Measurements from ENCODE around the gene CBX8.

CBX8 gene

DNA sequence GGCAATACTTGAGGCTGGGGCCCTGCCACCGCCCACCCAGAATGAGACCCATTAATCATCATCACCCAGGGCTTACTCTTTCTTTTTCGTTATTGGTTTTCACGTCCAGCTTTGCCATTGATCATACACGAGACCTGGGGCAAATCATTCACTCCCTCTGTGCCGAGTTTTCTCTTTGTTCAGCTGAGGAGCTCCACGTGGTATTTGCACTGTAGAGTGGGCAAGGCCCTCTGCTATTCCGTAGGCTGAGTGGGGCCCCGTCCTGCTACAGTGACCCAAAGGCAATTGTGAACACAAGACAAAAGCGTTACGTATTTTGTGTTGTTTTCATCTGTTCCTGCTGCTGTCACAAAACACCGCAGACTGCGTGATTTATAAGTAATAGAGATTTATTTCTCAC is 42.5 kb downstream of the CBX8 start:
- no peak for DNase-seq (ENCODE audit: low read depth in 2 of 3, low spot score in 2 of 3)

DNA sequence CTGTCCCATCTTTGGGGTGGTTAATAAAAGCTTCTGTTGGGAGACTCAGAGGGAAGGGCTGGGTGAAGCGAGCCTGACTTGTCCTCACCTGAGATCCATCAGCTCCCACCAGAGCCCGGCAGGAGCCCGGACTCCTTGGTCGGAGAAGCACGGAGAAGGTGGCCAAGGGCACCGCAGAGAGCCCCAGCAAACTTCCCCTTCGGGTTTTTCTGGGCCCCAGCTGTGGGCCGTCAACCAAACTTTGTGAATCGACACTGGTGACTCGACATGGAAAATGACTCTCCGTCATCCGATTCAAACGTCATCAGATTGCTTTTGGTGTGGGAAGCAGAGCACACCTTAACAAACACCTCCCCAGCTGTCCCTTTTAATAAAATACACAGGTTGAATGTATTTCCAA is 44.7 kb downstream of the CBX8 start:
- DNase-seq (ENCODE audit: low read depth in 2 of 3, low spot score in 2 of 3) = no peak

DNA sequence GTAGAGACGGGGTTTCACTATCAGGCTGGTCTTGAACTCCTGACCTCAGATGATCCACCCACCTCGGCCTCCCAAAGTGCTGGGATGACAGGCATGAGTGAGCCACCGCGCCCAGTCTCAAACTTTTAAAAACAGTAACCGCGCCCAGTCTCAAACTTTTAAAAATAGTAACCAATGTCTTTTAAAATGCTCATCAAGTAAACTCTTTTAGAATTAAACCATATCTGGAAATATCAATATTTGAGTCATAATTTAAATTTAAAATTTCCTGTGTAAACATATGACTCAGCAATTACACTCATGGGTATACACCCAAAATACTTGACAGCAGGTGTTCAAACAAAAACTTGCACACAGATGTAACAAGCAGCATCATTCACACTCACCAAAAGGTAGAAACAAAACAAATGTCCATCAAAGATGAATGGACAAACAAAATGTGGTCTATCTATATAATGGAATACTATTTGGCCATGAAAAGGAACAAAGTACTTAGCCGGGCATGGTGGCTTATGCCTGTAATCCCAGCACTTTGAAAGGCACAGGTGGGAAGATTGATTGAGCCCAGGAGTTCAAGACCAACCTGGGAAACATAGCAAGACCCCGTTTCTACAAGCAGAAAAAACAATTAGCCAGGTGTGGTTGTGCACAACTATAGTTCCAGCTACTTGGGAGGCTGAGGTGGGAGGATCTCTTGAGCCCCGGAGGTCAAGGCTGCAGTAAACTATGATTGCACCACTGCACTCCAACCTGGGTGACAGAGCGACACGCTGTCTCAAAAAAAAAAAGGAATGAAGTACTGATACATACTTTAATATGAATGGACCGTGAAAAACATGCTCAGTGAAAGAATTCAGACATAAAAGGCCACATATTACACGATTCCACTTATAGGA is 46.0 kb downstream of the CBX8 start:
- DNase-seq (ENCODE audit: low read depth in 2 of 3, low spot score in 2 of 3) = no peak

DNA sequence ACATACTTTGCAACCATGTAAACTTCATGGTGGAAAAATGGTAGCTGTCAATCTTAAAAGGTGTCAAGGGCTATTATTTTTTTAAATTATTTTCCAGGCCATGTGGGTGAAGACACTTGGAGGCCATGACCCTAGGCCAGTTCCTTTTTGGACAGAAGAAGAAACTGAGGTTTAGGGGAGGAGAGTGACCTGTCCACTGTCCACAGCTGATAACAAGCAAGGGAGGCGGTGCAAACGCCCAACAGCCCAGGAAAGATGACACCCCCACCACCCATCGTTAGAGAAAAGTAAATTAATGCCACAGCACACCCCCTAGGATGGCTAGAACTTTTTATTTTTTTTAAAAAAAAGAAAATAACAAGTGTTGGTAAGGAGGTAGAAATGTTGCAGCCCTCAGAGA is 46.9 kb downstream of the CBX8 start:
- no peak for DNase-seq (ENCODE audit: low read depth in 2 of 3, low spot score in 2 of 3)

DNA sequence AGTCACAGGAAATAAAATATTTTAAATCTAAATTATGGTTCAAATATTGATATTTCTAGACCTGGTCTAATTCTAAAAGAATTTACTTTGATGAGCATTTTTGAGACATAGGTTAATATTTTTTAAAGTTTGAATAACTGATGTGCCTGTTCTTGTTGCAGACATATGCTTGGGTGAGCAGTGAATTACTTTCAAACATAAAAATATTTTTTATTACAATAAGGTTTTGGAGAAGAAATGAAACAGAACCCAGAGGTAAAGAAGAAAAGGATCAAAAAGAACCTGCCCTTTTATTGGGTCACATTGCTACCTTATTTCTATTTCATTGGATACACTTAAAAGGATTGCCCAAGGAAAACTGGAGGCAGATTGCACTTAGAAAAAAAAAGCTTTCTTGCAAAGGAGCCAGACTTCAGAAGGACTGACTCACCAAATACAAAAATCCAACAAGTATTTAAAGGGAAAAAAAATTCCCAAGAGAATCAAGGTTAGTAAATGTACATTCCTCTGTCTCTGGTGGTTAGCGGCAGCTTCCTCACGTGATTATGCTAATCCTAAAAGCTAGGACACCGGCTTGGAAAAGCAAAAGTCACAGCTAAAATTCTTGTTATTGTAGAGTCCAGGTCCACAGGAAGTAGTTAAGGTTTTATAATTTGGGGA is 47.6 kb downstream of the CBX8 start:
- DNase-seq (ENCODE audit: low read depth in 2 of 3, low spot score in 2 of 3) = no peak

DNA sequence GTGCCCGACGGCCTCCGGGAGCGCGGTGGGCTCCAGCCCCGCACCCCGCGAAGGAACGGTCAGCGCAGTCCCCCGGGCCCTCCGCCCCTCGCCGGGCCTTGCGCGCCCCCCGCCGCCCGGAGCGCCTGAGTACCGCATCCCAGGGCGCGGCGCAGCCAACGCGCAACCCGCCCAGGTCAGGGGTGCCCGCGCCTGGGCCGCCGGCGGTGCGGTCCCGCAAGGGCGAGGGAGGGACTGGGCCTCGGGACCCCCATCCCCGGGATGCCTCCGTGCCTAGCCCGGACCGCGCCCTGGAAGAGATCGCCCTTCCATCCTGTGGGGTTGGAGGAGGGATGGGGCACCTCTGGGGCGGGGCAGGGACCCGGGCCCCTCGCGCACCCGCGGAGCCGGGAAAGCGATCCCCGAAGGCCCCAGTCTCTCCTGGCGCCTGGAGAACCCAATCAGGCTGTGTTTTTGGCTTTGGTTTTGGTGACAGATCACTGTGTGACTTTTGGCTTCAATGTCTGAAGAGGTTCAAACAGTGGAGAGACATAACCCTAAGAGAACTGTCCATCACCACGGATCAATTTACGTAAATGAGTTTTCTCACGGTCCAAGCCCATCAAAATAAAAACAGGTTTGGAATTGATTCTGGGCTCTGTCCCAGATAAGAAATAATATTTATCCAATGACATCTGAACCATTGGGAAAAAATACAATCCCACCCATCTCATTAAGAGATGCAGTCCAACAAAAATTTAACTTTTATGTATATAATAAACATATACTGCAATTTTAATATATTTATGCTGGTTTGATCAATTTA is 48.4 kb downstream of the CBX8 start:
- DNase-seq (ENCODE audit: low read depth in 2 of 3, low spot score in 2 of 3) = no peak

DNA sequence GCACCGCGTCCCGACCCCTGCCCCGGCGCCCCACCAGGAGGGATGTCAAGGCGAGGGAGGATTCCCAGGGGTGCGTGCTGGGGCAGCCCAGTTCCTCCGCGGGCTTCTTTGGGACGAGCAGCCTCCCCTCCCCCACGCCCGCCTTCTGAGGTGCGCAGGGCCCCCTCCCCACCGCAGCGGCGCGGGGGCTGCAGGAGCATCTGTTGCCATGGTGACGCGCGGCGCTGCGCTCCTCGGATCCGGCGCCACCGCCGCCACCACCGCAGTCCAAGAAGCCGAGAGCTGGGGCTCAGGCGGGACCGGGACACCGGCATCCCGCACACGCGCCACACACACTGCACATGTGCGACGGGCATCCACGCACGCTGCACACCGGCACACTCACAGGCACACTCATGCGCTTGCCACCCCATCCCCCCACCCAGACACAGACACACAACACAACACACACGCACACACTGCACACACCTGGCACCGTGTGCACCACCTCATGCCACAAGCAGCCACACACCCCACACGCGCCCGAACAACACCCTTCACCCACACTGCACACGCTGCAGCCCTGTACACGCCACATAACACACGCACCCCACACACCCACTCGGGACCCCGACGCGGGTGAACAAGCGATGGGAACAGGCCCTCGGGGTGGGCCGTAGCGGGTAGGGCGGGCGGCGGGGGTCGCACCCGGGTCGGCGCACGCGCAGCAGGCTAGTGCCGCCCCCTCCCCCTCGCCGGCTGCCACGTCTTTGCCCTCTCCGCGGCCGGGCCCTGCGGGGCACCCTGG is 49.2 kb downstream of the CBX8 start:
- DNase-seq (ENCODE audit: low read depth in 2 of 3, low spot score in 2 of 3) = no peak

DNA sequence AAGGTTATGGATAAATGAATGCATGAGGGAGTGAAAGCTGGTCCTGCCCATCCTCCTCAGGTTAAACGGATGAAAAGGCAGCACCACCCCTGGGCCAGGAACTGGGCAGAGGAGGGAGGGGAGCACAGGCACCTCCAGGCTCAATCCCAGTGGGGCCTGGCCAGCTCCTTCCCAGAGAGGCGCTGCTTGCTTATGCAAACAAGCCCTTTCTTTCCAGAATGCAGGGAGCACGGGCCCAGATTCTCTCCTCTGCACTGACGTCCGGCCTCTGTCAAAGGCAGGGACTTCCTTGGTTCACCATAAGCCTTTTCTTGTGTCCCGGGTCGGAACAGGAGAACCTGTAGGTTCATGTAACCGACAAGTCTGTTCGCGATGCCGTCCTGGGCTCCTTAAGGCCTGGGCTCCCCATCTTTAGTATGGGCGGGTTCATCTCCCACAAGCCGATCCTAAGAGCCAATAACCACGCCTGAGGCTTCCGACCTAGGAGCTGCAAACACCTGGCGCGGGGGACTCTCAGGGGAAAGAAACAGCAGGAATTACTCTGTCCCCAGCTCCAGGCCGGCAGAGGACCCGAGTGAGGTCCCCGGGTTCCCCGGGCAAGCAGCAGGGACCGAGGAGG is 49.9 kb downstream of the CBX8 start:
- DNase-seq (ENCODE audit: low read depth in 2 of 3, low spot score in 2 of 3) = no peak

DNA sequence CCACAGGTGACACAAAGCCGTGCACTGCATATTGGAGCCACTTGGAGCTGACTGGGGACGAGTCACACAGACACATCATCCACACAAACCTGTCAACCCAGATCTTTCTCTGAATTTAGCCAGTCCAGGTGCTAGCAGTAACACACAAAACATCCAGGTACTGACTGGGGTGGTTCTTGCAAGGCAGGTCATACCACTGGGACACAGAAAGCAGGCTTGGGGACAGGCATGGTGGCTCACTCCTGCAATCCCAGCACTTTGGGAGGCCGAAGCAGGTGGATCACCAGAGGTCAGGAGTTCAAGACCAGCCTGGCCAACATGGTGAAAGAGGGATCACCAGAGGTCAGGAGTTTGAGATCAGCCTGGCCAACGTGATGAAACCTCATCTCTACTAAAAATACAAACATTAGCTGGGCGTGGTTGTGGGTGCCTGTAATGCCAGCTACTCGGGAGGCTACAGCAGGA is 51.2 kb downstream of the CBX8 start:
- DNase-seq (ENCODE audit: low read depth in 2 of 3, low spot score in 2 of 3) = no peak

DNA sequence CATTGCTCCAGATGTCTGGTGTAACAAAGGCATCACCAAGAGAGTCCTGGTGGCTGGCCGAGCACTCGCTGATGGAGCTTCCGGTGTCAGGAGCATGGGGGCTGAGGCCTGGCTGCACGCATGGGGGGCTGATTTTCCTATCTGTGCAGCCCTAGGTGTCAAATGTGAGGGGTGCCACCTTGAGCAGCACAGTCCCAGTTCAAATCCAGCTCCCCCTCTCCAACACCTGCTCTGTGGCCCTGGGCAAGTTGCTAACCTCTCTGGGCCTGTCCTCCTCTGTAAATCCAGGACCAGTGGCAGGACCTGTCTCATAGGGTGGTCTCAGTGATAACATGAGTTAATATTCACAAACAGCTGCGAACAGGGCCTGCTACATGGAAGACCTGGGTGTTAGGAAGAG is 53.3 kb downstream of the CBX8 start:
- DNase-seq (ENCODE audit: low read depth in 2 of 3, low spot score in 2 of 3) = no peak

DNA sequence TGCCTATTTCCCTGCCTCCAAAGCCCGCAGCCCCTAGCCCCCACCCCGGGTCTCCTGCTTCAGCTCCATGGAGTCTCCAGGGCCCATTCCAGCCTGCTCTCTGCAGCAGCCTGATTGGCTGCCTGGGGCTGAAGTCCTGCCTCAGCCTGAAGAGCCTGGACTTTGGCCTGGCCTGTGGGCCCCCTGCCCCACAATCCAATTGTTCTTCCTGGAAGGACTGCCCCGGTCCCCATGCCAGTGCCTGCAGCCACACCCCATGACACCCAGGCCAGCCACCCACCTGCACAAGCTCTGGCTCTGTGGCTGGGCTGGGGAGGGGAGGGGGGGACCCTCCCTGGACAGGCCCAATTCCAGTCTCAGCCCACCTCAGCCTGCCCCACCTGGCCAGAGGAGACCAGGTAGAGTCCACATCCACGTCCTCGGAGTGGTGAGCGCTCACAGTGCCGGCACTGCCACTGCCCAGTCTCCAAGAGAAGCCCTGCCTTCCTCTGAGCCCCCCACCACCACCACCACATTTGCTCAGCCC is 53.9 kb downstream of the CBX8 start:
- no peak for DNase-seq (ENCODE audit: low read depth in 2 of 3, low spot score in 2 of 3)

DNA sequence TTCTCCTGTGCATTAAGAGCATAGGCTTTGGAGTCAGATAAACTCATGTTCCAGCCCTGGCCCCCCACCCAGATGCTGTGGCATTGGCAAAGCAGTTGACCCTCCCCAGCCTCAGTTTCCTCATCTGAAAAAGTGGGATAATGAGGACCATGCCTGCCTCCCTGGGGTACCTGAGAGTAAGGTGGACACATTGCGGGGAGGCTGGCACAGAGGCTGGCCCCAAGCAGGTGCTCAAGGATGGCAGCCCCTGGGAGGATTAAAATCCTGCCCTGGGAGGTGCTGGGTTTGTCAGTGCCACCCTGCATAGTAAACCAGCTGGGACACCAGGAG is 54.3 kb downstream of the CBX8 start:
- no peak for DNase-seq (ENCODE audit: low read depth in 2 of 3, low spot score in 2 of 3)
